H1 (cell line): ENCODE results near the gene BCAR3. TPM values are rescaled to one million over a fixed set of nuclear protein-coding genes. Genes with fewer than 3 reads are reported as not detected.

Experiments used
- CTCF ChIA-PET: fragments of 300-600 bp; sonication (Branson Sonifier 250); formaldehyde crosslinking; loops from one replicate; lab custom pipeline; 2021; ENCODE audit not compliant: partially characterized antibody; lab: Charles Lee
- POLR2A ChIA-PET: fragments of 300-600 bp; sonication (Branson Sonifier 250); formaldehyde crosslinking; loops from one replicate; lab custom pipeline; 2021; ENCODE audit warnings: inconsistent platforms; ENCODE audit not compliant: partially characterized antibody; lab: Charles Lee
- DNase-seq, 2 experiments: peaks; one replicate each; pipeline versions ENCODE4 v3.0.0 to v3.0.0-alpha.2; 2010 to 2022; ENCODE audit warnings: low spot score in 2 of 2, low read depth in 1 of 2, mixed read lengths in 1 of 2
- FAIRE-seq: peaks from 2 replicates; lab custom pipeline; 2011; peaks lifted over from hg19 to GRCh38; lab: Jason Lieb, UNC
- H2AFZ ChIP-seq: 2 replicates; pipeline ENCODE4 v1.8.1; 2012; ENCODE audit warnings: low read length, inconsistent platforms
- H2AK5ac ChIP-seq: 2 replicates; pipeline ENCODE4 v1.6.1; 2013; ENCODE audit warnings: low read depth, low read length
- H2BK120ac ChIP-seq: replicated peaks from 2 replicates; pipeline ENCODE3; 2013; ENCODE audit warnings: low read depth, low read length, inconsistent platforms
- H2BK12ac ChIP-seq: 2 replicates; pipeline ENCODE4 v1.6.1; 2013; ENCODE audit warnings: low read depth, low read length
- H2BK15ac ChIP-seq: 2 replicates; pipeline ENCODE4 v1.6.1; 2013; ENCODE audit warnings: low read length
- H2BK20ac ChIP-seq: 2 replicates; pipeline ENCODE4 v1.6.1; 2013; ENCODE audit warnings: low read length
- H2BK5ac ChIP-seq: 2 replicates; pipeline ENCODE4 v1.6.1; 2013; ENCODE audit warnings: low read depth, low read length
- H3K14ac ChIP-seq: 2 replicates; pipeline ENCODE4 v1.6.1; 2013; ENCODE audit warnings: inconsistent platforms; ENCODE audit not compliant: insufficient read length
- H3K18ac ChIP-seq: 2 replicates; pipeline ENCODE4 v1.6.1; 2013; ENCODE audit warnings: low read length; ENCODE audit errors: extremely low read depth
- H3K23ac ChIP-seq: 2 replicates; pipeline ENCODE4 v1.6.1; 2013; ENCODE audit warnings: inconsistent platforms; ENCODE audit not compliant: insufficient read length
- H3K23me2 ChIP-seq: 2 replicates; pipeline ENCODE4 v1.6.1; 2013; ENCODE audit warnings: low read depth, low read length
- H3K27ac ChIP-seq: 2 replicates; pipeline ENCODE4 v1.6.1; 2011; ENCODE audit warnings: low read depth, low read length, inconsistent platforms
- H3K27me3 ChIP-seq, 4 experiments: replicated peaks in 1 of 4; 1 replicate in 1 of 4; 2 replicates in 3 of 4; pipeline versions ENCODE4 v1.6.1 to v1.8.1; 2011 to 2013; ENCODE audit warnings: low read length in 3 of 4, mild to moderate bottlenecking in 3 of 4, inconsistent platforms in 2 of 4, mixed read lengths in 2 of 4, moderate library complexity in 1 of 4; ENCODE audit not compliant: control insufficient read depth in 3 of 4, insufficient read depth in 3 of 4; ENCODE audit errors: extremely low read depth in 1 of 4
- H3K36me3 ChIP-seq, 4 experiments: 2 replicates each; pipeline versions ENCODE4 v1.6.1 to v1.8.1; 2011 to 2013; ENCODE audit warnings: mild to moderate bottlenecking in 4 of 4, low read length in 3 of 4, moderate library complexity in 2 of 4, control low read depth in 1 of 4, inconsistent platforms in 1 of 4; ENCODE audit not compliant: insufficient read depth in 4 of 4, control insufficient read depth in 2 of 4
- H3K4ac ChIP-seq: replicated peaks from 2 replicates; pipeline ENCODE3; 2013; ENCODE audit warnings: low read length, low read depth, mixed read lengths, inconsistent platforms; ENCODE audit not compliant: insufficient read length
- H3K4me1 ChIP-seq, 4 experiments: replicated peaks in 1 of 4; 1 replicate in 1 of 4; 2 replicates in 3 of 4; pipeline versions ENCODE4 v1.6.1 to v1.8.1; 2011 to 2013; ENCODE audit warnings: low read length in 3 of 4, inconsistent platforms in 2 of 4, mixed read lengths in 1 of 4; ENCODE audit not compliant: insufficient read depth in 4 of 4, control insufficient read depth in 3 of 4
- H3K4me2 ChIP-seq, 2 experiments: 2 replicates each; pipeline versions ENCODE4 v1.6.1 to v1.8.1; 2011 to 2013; ENCODE audit warnings: low read depth in 2 of 2, low read length in 2 of 2, control low read depth in 1 of 2, inconsistent platforms in 1 of 2, mild to moderate bottlenecking in 1 of 2; ENCODE audit not compliant: insufficient read depth in 1 of 2
- H3K4me3 ChIP-seq, 4 experiments: fragments of 200-600, 300-600 bp in 1 of 4; sonication (generic), shearing (Covaris generic), sonication (Bioruptor Twin) in 1 of 4; 2 replicates each; pipeline versions ENCODE4 v1.5.1 to v1.8.1; 2011 to 2016; ENCODE audit warnings: low read length in 4 of 4, low read depth in 3 of 4, control low read depth in 2 of 4, inconsistent platforms in 2 of 4, mild to moderate bottlenecking in 2 of 4, mixed read lengths in 1 of 4, moderate library complexity in 1 of 4; ENCODE audit not compliant: insufficient read depth in 2 of 4; ENCODE audit errors: extremely low read depth in 1 of 4
- H3K56ac ChIP-seq: replicated peaks from 2 replicates; pipeline ENCODE3; 2013; ENCODE audit warnings: low read depth, mild to moderate bottlenecking, mixed read lengths, low read length, inconsistent platforms; ENCODE audit not compliant: insufficient read length
- H3K79me1 ChIP-seq: 2 replicates; pipeline ENCODE4 v1.6.1; 2013; ENCODE audit warnings: low read depth, low read length, control low read depth
- H3K79me2 ChIP-seq, 2 experiments: 2 replicates each; pipeline versions ENCODE4 v1.6.1 to v1.8.1; 2012 to 2013; ENCODE audit warnings: low read length in 2 of 2, mild to moderate bottlenecking in 2 of 2, inconsistent platforms in 1 of 2; ENCODE audit not compliant: insufficient read depth in 2 of 2, control insufficient read depth in 1 of 2
- H3K9ac ChIP-seq, 4 experiments: replicated peaks in 1 of 4; 1 replicate in 1 of 4; 2 replicates in 3 of 4; pipeline versions ENCODE4 v1.6.1 to v1.8.1; 2011 to 2013; ENCODE audit warnings: low read depth in 3 of 4, low read length in 3 of 4, control low read depth in 2 of 4, mild to moderate bottlenecking in 2 of 4, moderate library complexity in 2 of 4, inconsistent platforms in 1 of 4; ENCODE audit errors: extremely low read depth in 1 of 4
- H3K9me3 ChIP-seq, 2 experiments: 2 replicates each; pipeline versions ENCODE4 v1.6.1 to v1.8.1; 2012 to 2013; ENCODE audit warnings: mild to moderate bottlenecking in 2 of 2, moderate library complexity in 2 of 2, control low read depth in 1 of 2, inconsistent platforms in 1 of 2, low read depth in 1 of 2, low read length in 1 of 2, mixed read lengths in 1 of 2; ENCODE audit not compliant: insufficient read depth in 2 of 2
- H4K20me1 ChIP-seq, 2 experiments: replicated peaks in 1 of 2; 2 replicates each; pipeline versions ENCODE3 to v1.8.1; 2011 to 2013; ENCODE audit warnings: inconsistent platforms in 2 of 2, low read length in 2 of 2, mild to moderate bottlenecking in 1 of 2; ENCODE audit not compliant: insufficient read depth in 2 of 2, control insufficient read depth in 1 of 2
- H4K5ac ChIP-seq: 2 replicates; pipeline ENCODE4 v1.6.1; 2013; ENCODE audit warnings: low read length, low read depth, mixed read lengths, inconsistent platforms; ENCODE audit not compliant: insufficient read length
- H4K8ac ChIP-seq: 2 replicates; pipeline ENCODE4 v1.8.0; 2013; ENCODE audit warnings: mild to moderate bottlenecking, moderate library complexity, low read length, inconsistent platforms; ENCODE audit not compliant: insufficient read depth; ENCODE audit errors: extremely low read depth
- H4K91ac ChIP-seq: replicated peaks from 2 replicates; pipeline ENCODE3; 2013; ENCODE audit warnings: low read length, mixed read lengths, inconsistent platforms; ENCODE audit not compliant: insufficient read length
- CREB1 ChIP-seq: IDR thresholded peaks from 2 replicates; pipeline ENCODE4 v1.6.1; 2012; ENCODE audit warnings: inconsistent platforms
- FOSL1 ChIP-seq: IDR thresholded peaks from 2 replicates; pipeline ENCODE4 v1.6.1; 2011; ENCODE audit warnings: mild to moderate bottlenecking, low read depth, low read length, moderate library complexity; ENCODE audit not compliant: insufficient read depth
- RFX5 ChIP-seq: IDR thresholded peaks from 2 replicates; pipeline ENCODE4 v1.6.1; 2011; ENCODE audit warnings: low read depth, low read length, improper control_type of control experiment, borderline replicate concordance
- SP1 ChIP-seq: IDR thresholded peaks from 2 replicates; pipeline ENCODE4 v1.6.1; 2011; ENCODE audit warnings: low read depth, low read length
- WGBS, 2 experiments: shearing (Covaris generic) in 1 of 2; methylation state at CpG; one replicate each; pipeline versions ENCODE4 v1.1.6 to v1.1.7; 2013 to 2015; ENCODE audit warnings: low lambda C conversion rate in 2 of 2, mixed read lengths in 2 of 2, inconsistent platforms in 1 of 2, low coverage in 1 of 2, missing lambda C conversion rate in 1 of 2; ENCODE audit not compliant: insufficient replicate concordance in 2 of 2, insufficient coverage in 1 of 2, insufficient read length in 1 of 2; ENCODE audit errors: extremely low coverage in 1 of 2, missing lambda C conversion rate in 1 of 2; 5-methylcytosine and 5-hydroxymethylcytosine counted together
- polyA plus RNA-seq, 7 experiments: library from polyadenylated mRNA; depleted of rRNA in 3 of 7; stranded (reverse) in 5 of 7; unstranded in 2 of 7; fragments of >200 nt in 5 of 7; fragments of 200-250 nt in 2 of 7; gene quantifications; 1 replicate in 5 of 7; 2 replicates in 1 of 7; 4 replicates in 1 of 7; pipeline versions ENCODE4 v1.2.1 to v1.2.3, GENCODE V29; 2011 to 2013; ENCODE audit warnings: missing spikeins in 2 of 7, mixed read lengths in 2 of 7
- total RNA-seq: library from RNA; stranded (reverse); fragmentation: NEBNext Ultra II Directional; extraction: Animal tissue kit (Norgen Biotek cat#: 25700); gene quantifications from 2 replicates; pipeline ENCODE4 v1.2.1, GENCODE V29; 2021

BCAR3 gene
- total and polyA plus RNA-seq, 2 of the 8 experiments (the other 6 are each of a cell fraction or from before 2014, with no cell fraction given): 5.6 to 9.2 TPM

- Histone ChIP-seq H3K14ac (no peak overlapping the region), H3K18ac (no peak overlapping the region), H3K23ac (no peak overlapping the region), H2AK5ac (no peak overlapping the region), H3K56ac (no peak overlapping the region), H4K91ac (no peak overlapping the region), H2BK15ac (no peak overlapping the region), H4K5ac (no peak overlapping the region), H3K9ac (no peak overlapping the region), H4K20me1 (no peaks in the 10 kb centered on the region), H3K27me3 (no peaks in the 10 kb centered on the region), H2AFZ (no peak overlapping the region), H3K4me3 (no peak overlapping the region), H2BK120ac (no peak overlapping the region), H3K79me2 (no peaks in the 10 kb centered on the region), H3K9me3 (no peaks in the 10 kb centered on the region), H3K23me2 (peaks cover 2% of the 10 kb centered on the region; the same call in 1 of the 2 replicates), H3K36me3 (no peaks in the 10 kb centered on the region), H3K27ac (no peak overlapping the region), H3K4me1 (peaks cover 0 to 6% (median 2%) of the 10 kb centered on the region in 4 experiments; a peak in 5 of 7 replicates), H3K4me2 (no peak overlapping the region), H4K8ac (no peak overlapping the region), H2BK5ac (0 out of 2 replicates have a peak overlapping the region, but pooled peaks have one; percentile 10), H3K4ac (no peak overlapping the region), H2BK12ac (no peak overlapping the region), H2BK20ac (no peak overlapping the region), H3K79me1 (no peaks in the 10 kb centered on the region)
- POLR2A ChIA-PET: interaction anchor here (1.9 kb wide), 1 partner anchor 9 kb away, joined by 4 read pairs; no protein-coding TSS in a partner anchor
- no peak for DNase-seq
- 72% methylated on average over 4 of the region's 4 CpGs; no CpG with 5 or more reads in 1 of the 2 experiments for WGBS, 2 experiments
- CTCF ChIA-PET: interaction anchor here (1.2 to 2.4 kb wide), 3 partner anchors 12 to 153 kb away, joined by 3 to 9 read pairs (median 8); no protein-coding TSS in a partner anchor
- FAIRE-seq: no peak
- TF ChIP-seq SP1 (no peak), RFX5 (no peak), CREB1 (no peak), FOSL1 (no peak)
Observed at GRCh38 chr1:93690921-93691789, 9.5 kb upstream of the BCAR3 start.
